Endodermal cell (in vitro differentiated cells): ENCODE measurements around the gene ANAPC13. TPM values are rescaled to one million over a fixed set of nuclear protein-coding genes. Genes with fewer than 3 reads are reported as not detected.
A peak's percentile ranks its signal among the peaks of the same experiment; 100 is the strongest.

Experiments used
- DNase-seq: peaks from one replicate; pipeline ENCODE4 v3.0.0-alpha.2; 2017
- H3K27ac ChIP-seq: 2 replicates; pipeline ENCODE4 v1.5.1; 2013; ENCODE audit warnings: mild to moderate bottlenecking, low read depth, low read length, moderate library complexity
- H3K27me3 ChIP-seq: 2 replicates; pipeline ENCODE4 v1.6.1; 2013; ENCODE audit warnings: mild to moderate bottlenecking, low read length, moderate library complexity; ENCODE audit not compliant: insufficient read depth, control insufficient read depth, poor library complexity, severe bottlenecking
- H3K36me3 ChIP-seq: 2 replicates; pipeline ENCODE4 v1.7.0; 2013; ENCODE audit warnings: mild to moderate bottlenecking, low read length, moderate library complexity; ENCODE audit not compliant: control insufficient read depth, insufficient read depth
- H3K4me1 ChIP-seq: one replicate; pipeline ENCODE4 v1.7.0; 2013; ENCODE audit warnings: low read length; ENCODE audit not compliant: control insufficient read depth, insufficient read depth
- H3K4me3 ChIP-seq: 2 replicates; pipeline ENCODE4 v1.5.1; 2013; ENCODE audit warnings: mild to moderate bottlenecking, low read length, moderate library complexity
- H3K9ac ChIP-seq: 2 replicates; pipeline ENCODE4 v1.6.1; 2013; ENCODE audit warnings: mild to moderate bottlenecking, low read length, moderate library complexity; ENCODE audit not compliant: poor library complexity, severe bottlenecking; ENCODE audit errors: extremely low read depth
- H3K9me3 ChIP-seq: 2 replicates; pipeline ENCODE4 v1.6.1; 2013; ENCODE audit warnings: mild to moderate bottlenecking, low read length, moderate library complexity; ENCODE audit not compliant: control insufficient read depth
- H3K27ac Mint-ChIP-seq: 2 replicates; pipeline ENCODE4 v1.8.0; 2020; ENCODE audit warnings: mixed read lengths
- H3K27me3 Mint-ChIP-seq: 2 replicates; pipeline ENCODE4 v1.8.0; 2021; ENCODE audit warnings: mild to moderate bottlenecking, mixed read lengths; ENCODE audit not compliant: insufficient read depth
- H3K36me3 Mint-ChIP-seq: 2 replicates; pipeline ENCODE4 v1.8.0; 2020; ENCODE audit warnings: low read depth, mixed read lengths
- H3K4me1 Mint-ChIP-seq: 2 replicates; pipeline ENCODE4 v1.8.0; 2020; ENCODE audit warnings: mixed read lengths
- H3K4me3 Mint-ChIP-seq: 2 replicates; pipeline ENCODE4 v1.8.0; 2020; ENCODE audit warnings: mild to moderate bottlenecking, moderate library complexity, mixed read lengths
- H3K9me3 Mint-ChIP-seq: 2 replicates; pipeline ENCODE4 v1.8.0; 2020; ENCODE audit warnings: mild to moderate bottlenecking, mixed read lengths
- WGBS, 2 experiments: methylation state at CpG; one replicate each; pipeline versions ENCODE4 v1.1.5 to v1.1.7; 2013; ENCODE audit warnings: missing lambda C conversion rate in 2 of 2, mixed read lengths in 1 of 2; ENCODE audit not compliant: insufficient coverage in 1 of 2, insufficient read length in 1 of 2; 5-methylcytosine and 5-hydroxymethylcytosine counted together
- total RNA-seq, 2 donors: library from RNA; stranded (reverse); fragmentation: NEBNext Ultra II Directional in 1 of 2; extraction: Animal tissue kit (Norgen Biotek cat#: 25700) in 1 of 2; gene quantifications; 2 replicates in 1 of 2; 3 replicates in 1 of 2; pipeline ENCODE4 v1.2.1, GENCODE V29; 2021
- TF ChIP-seq, protein P1 (sequence below): fragments of 200-600 bp; sonication (generic); conservative IDR thresholded peaks from 2 replicates; pipeline ENCODE4 v1.5.0; 2021; ENCODE audit warnings: antibody characterized with exemption, mild to moderate bottlenecking

The ANAPC13 gene
- total RNA-seq, 2 donors from 2014 or later, result 28.6 to 29.3 TPM

DNA sequence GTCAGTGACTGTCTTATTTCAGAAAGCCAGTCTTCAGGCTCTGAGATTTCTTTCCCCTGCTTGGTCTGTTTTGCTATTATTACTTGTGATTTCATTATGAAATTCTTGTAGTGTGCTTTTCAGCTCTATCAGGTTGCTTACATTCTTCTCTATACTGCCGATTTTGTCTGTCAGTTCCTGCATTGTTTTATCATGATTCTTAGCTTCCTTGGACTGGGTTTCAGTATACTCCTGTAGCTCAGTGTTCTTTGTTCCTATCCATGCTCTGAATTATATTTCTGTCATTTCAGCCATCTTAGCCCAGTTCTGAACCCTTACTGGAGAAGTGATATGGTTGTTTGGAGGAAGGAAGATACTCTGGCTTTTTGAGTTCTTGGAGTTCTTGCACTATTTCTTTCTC lies 40.5 kb upstream of the ANAPC13 start:
- no peak overlapping the region for H3K4me3 ChIP-seq
- H3K27ac ChIP-seq, result no peak overlapping the region
- H3K27me3 Mint-ChIP-seq, result no peaks in the 10 kb centered on the region
- H3K9me3 ChIP-seq, result peaks cover 37% of the 10 kb centered on the region
- H3K4me1 Mint-ChIP-seq, result peaks cover 5% of the 10 kb centered on the region
- H3K27ac Mint-ChIP-seq, result no peak overlapping the region
- no peaks in the 10 kb centered on the region for H3K36me3 ChIP-seq
- DNase-seq, result no peak
- 100% methylated on average over 1 of the region's 1 CpG for WGBS, 2 experiments
- H3K9ac ChIP-seq, result no peak overlapping the region
- TF ChIP-seq, protein P1, sequence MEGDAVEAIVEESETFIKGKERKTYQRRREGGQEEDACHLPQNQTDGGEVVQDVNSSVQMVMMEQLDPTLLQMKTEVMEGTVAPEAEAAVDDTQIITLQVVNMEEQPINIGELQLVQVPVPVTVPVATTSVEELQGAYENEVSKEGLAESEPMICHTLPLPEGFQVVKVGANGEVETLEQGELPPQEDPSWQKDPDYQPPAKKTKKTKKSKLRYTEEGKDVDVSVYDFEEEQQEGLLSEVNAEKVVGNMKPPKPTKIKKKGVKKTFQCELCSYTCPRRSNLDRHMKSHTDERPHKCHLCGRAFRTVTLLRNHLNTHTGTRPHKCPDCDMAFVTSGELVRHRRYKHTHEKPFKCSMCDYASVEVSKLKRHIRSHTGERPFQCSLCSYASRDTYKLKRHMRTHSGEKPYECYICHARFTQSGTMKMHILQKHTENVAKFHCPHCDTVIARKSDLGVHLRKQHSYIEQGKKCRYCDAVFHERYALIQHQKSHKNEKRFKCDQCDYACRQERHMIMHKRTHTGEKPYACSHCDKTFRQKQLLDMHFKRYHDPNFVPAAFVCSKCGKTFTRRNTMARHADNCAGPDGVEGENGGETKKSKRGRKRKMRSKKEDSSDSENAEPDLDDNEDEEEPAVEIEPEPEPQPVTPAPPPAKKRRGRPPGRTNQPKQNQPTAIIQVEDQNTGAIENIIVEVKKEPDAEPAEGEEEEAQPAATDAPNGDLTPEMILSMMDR, result no peak
- peaks cover 41% of the 10 kb centered on the region for H3K9me3 Mint-ChIP-seq
- H3K27me3 ChIP-seq, result no peaks in the 10 kb centered on the region
- H3K36me3 Mint-ChIP-seq, result peaks cover 31% of the 10 kb centered on the region
- no peak overlapping the region for H3K4me3 Mint-ChIP-seq
- H3K4me1 ChIP-seq, result no peaks in the 10 kb centered on the region

DNA sequence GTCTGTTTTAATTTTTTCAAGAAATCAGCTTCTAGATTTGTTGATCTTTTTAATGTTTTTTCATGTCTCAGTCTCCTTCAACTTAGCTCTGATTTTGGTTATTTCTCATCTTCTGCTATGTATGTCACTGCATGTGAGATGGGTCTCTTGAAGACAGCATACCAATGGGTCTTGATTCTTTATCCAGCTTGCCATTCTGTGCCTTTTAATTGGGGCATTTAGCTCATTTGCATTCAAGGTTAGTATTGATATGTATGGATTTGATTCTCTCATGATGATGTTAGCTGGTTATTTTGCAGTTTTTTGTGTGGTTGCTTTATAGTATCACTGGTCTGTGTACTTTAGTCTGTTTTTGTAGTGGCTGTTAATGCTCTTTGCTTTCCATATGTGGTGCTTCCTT lies 39.5 kb upstream of the ANAPC13 start:
- Histone ChIP-seq H3K4me3 (no peak overlapping the region), H3K9me3 (peaks cover 41% of the 10 kb centered on the region), H3K27me3 (no peaks in the 10 kb centered on the region), H3K4me1 (no peaks in the 10 kb centered on the region), H3K36me3 (no peaks in the 10 kb centered on the region), H3K27ac (no peak overlapping the region), H3K9ac (no peak overlapping the region)
- H3K36me3 Mint-ChIP-seq, result peaks cover 31% of the 10 kb centered on the region
- H3K9me3 Mint-ChIP-seq, result peaks cover 44% of the 10 kb centered on the region
- H3K4me1 Mint-ChIP-seq, result peaks cover 5% of the 10 kb centered on the region
- H3K27ac Mint-ChIP-seq, result no peak overlapping the region
- TF ChIP-seq, protein P1, result no peak
- no peak overlapping the region for H3K4me3 Mint-ChIP-seq
- no peaks in the 10 kb centered on the region for H3K27me3 Mint-ChIP-seq
- no peak for DNase-seq

DNA sequence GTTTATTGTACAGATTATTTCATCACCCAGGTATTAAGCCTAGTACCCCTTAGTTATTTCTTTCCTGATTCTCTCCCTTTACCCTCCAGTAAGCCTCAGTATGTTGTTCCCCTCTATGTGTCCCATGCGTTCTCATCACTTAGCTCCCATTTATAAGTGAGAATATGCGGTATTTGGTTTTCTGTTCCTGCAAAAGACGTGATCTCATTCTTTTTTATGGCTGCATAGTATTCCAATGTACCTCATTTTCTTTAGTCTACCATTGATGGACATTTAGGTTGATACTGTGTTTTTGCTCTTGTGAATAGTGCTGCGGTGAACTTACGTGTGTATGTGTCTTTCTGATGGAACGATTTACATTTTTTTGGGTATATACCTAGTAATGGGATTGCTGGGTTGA lies 36.8 kb upstream of the ANAPC13 start:
- Histone ChIP-seq H3K9ac (no peak overlapping the region), H3K9me3 (peaks cover 54% of the 10 kb centered on the region), H3K4me3 (peak overlapping the region; percentile 24), H3K27me3 (no peaks in the 10 kb centered on the region), H3K36me3 (no peaks in the 10 kb centered on the region), H3K27ac (no peak overlapping the region), H3K4me1 (no peaks in the 10 kb centered on the region)
- TF ChIP-seq, protein P1, result no peak
- Mint-ChIP-seq H3K36me3 (peaks cover 33% of the 10 kb centered on the region), H3K27me3 (no peaks in the 10 kb centered on the region), H3K27ac (no peak overlapping the region), H3K4me3 (no peak overlapping the region), H3K9me3 (peaks cover 47% of the 10 kb centered on the region), H3K4me1 (peaks cover 5% of the 10 kb centered on the region)
- DNase-seq, result no peak
- WGBS, 2 experiments, result 95 to 100% methylated on average over 3 to 6 of the region's 6 CpGs
